DOHH2 (cell line): Measurements from ENCODE around the gene NDUFS4.
"Not testable (repeated sequence)": the region's sequence is repeated elsewhere in the genome, so short reads cannot be mapped to it uniquely, and the experiment has no call there.

ENCODE experiments used
- H3F3A ChIP-seq: fragments of 200-600 bp; sonication (generic), shearing (Covaris generic); 2 replicates; pipeline ENCODE4 v1.6.0; 2016; ENCODE audit warnings: antibody characterized with exemption, mild to moderate bottlenecking; ENCODE audit not compliant: control insufficient read depth, insufficient read depth
- H3K27ac ChIP-seq: fragments of 200-600 bp; sonication (generic); 2 replicates; pipeline ENCODE4 v1.5.1; 2014; ENCODE audit warnings: low read depth, mild to moderate bottlenecking, low read length, moderate library complexity
- H3K27me3 ChIP-seq: fragments of 200-600 bp; sonication (generic); 2 replicates; pipeline ENCODE4 v1.6.1; 2014; ENCODE audit warnings: mild to moderate bottlenecking, low read length, mixed read lengths; ENCODE audit not compliant: control insufficient read depth
- H3K36me3 ChIP-seq: fragments of 200-600 bp; sonication (generic); 2 replicates; pipeline ENCODE4 v1.6.1; 2014; ENCODE audit warnings: mild to moderate bottlenecking, low read length, moderate library complexity, mixed read lengths; ENCODE audit not compliant: control insufficient read depth
- H3K4me1 ChIP-seq: fragments of 200-600 bp; sonication (generic); 2 replicates; pipeline ENCODE4 v1.6.1; 2014; ENCODE audit warnings: mild to moderate bottlenecking, low read length, mixed read lengths; ENCODE audit not compliant: control insufficient read depth
- H3K4me2 ChIP-seq: fragments of 200-600 bp; sonication (generic); 2 replicates; pipeline ENCODE4 v1.6.0; 2014; ENCODE audit warnings: mild to moderate bottlenecking, low read length, moderate library complexity
- H3K4me3 ChIP-seq: fragments of 200-600 bp; sonication (generic); 2 replicates; pipeline ENCODE4 v1.5.1; 2014; ENCODE audit warnings: mild to moderate bottlenecking, low read length, mixed read lengths
- H3K79me2 ChIP-seq: fragments of 200-600 bp; sonication (generic); 2 replicates; pipeline ENCODE4 v1.6.1; 2014; ENCODE audit warnings: mild to moderate bottlenecking, low read length, mixed read lengths; ENCODE audit not compliant: control insufficient read depth
- H3K9me2 ChIP-seq: fragments of 200-600 bp; sonication (generic); replicated peaks from 2 replicates; pipeline ENCODE4 v1.6.1; 2014; ENCODE audit warnings: mild to moderate bottlenecking, low read length, mixed read lengths; ENCODE audit not compliant: control insufficient read depth
- H3K9me3 ChIP-seq: fragments of 200-600 bp; sonication (generic); 2 replicates; pipeline ENCODE4 v1.6.1; 2014; ENCODE audit warnings: antibody characterized with exemption, low read length, mixed read lengths; ENCODE audit not compliant: control insufficient read depth, insufficient read depth
- H4K20me1 ChIP-seq: fragments of 200-600 bp; sonication (generic); 2 replicates; pipeline ENCODE4 v1.6.0; 2014; ENCODE audit warnings: low read depth, mild to moderate bottlenecking, antibody characterized with exemption, low read length, moderate library complexity; ENCODE audit not compliant: control insufficient read depth, insufficient read depth
- CTCF ChIP-seq: fragments of 200-600 bp; sonication (generic); IDR thresholded peaks from one replicate; pipeline ENCODE4 v1.5.1; 2014; ENCODE audit warnings: antibody characterized with exemption, mild to moderate bottlenecking, low read depth, low read length; ENCODE audit not compliant: poor library complexity, severe bottlenecking
- EZH2phosphoT487 ChIP-seq: fragments of 200-600 bp; sonication (generic); IDR thresholded peaks from 2 replicates; pipeline ENCODE4 v1.6.1; 2017; ENCODE audit warnings: borderline replicate concordance, mild to moderate bottlenecking, antibody characterized with exemption, low read length, moderate library complexity, mixed read lengths

NDUFS4 gene

GRCh38 chr5:53607886-53608285, 47.4 kb downstream of the NDUFS4 start:
- no peaks in the 10 kb centered on the region for H3K9me2 ChIP-seq
- no peaks in the 10 kb centered on the region for H3K79me2 ChIP-seq
- no peaks in the 10 kb centered on the region for H4K20me1 ChIP-seq
- no peak overlapping the region for H3K4me2 ChIP-seq
- no peaks in the 10 kb centered on the region for H3K4me1 ChIP-seq
- H3K36me3 ChIP-seq = peaks cover 14% of the 10 kb centered on the region
- no peaks in the 10 kb centered on the region for H3F3A ChIP-seq
- H3K9me3 ChIP-seq = no peaks in the 10 kb centered on the region
- no peak overlapping the region for H3K27ac ChIP-seq
- TF ChIP-seq EZH2phosphoT487 = no peak
- no peak for TF ChIP-seq CTCF
- no peaks in the 10 kb centered on the region for H3K27me3 ChIP-seq
- no peak overlapping the region for H3K4me3 ChIP-seq

- H3K9me3 ChIP-seq, H3K27ac ChIP-seq, H3K4me1 ChIP-seq, H3K4me3 ChIP-seq, H3K4me2 ChIP-seq, H3K27me3 ChIP-seq, H3F3A ChIP-seq, H4K20me1 ChIP-seq, H3K9me2 ChIP-seq, H3K79me2 ChIP-seq: not testable (repeated sequence)
- H3K36me3 ChIP-seq = peaks cover 14% of the 10 kb centered on the region
Observed at GRCh38 chr5:53608897-53609296, 48.5 kb downstream of the NDUFS4 start.

- no peaks in the 10 kb centered on the region for H3K27me3 ChIP-seq
- no peaks in the 10 kb centered on the region for H3K9me2 ChIP-seq
- H3K36me3 ChIP-seq = peaks cover 3% of the 10 kb centered on the region; the same call in 1 of the 2 replicates
- H3K27ac ChIP-seq = no peak overlapping the region
- H3K4me2 ChIP-seq = no peak overlapping the region
- no peaks in the 10 kb centered on the region for H3K79me2 ChIP-seq
- 0 out of 2 replicates have a peak, but pooled peaks cover 5% of the 10 kb centered on the region for H3K4me1 ChIP-seq
- no peak for TF ChIP-seq EZH2phosphoT487
- TF ChIP-seq CTCF = no peak
- no peaks in the 10 kb centered on the region for H4K20me1 ChIP-seq
- H3K9me3 ChIP-seq = no peaks in the 10 kb centered on the region
- no peaks in the 10 kb centered on the region for H3F3A ChIP-seq
- H3K4me3 ChIP-seq = no peak overlapping the region
Observed at GRCh38 chr5:53613061-53613460, 52.6 kb downstream of the NDUFS4 start.

GRCh38 chr5:53613536-53613935, 53.1 kb downstream of the NDUFS4 start:
- no peak overlapping the region for H3K4me3 ChIP-seq
- no peaks in the 10 kb centered on the region for H3K9me3 ChIP-seq
- H3K79me2 ChIP-seq = no peaks in the 10 kb centered on the region
- H4K20me1 ChIP-seq = no peaks in the 10 kb centered on the region
- no peaks in the 10 kb centered on the region for H3F3A ChIP-seq
- H3K36me3 ChIP-seq = peaks cover 3% of the 10 kb centered on the region; the same call in 1 of the 2 replicates
- TF ChIP-seq EZH2phosphoT487 = no peak
- no peak for TF ChIP-seq CTCF
- H3K4me1 ChIP-seq = 0 out of 2 replicates have a peak, but pooled peaks cover 5% of the 10 kb centered on the region
- no peak overlapping the region for H3K27ac ChIP-seq
- H3K27me3 ChIP-seq = no peaks in the 10 kb centered on the region
- H3K9me2 ChIP-seq = no peaks in the 10 kb centered on the region
- H3K4me2 ChIP-seq = no peak overlapping the region
